ENCODE data around the gene SLC9A5. TPM values are rescaled to one million over a fixed set of nuclear protein-coding genes. Genes with fewer than 3 reads are reported as not detected.

SLC9A5 gene
- total RNA-seq, 1 donor from 2014 or later, result 17.2 TPM

DNA sequence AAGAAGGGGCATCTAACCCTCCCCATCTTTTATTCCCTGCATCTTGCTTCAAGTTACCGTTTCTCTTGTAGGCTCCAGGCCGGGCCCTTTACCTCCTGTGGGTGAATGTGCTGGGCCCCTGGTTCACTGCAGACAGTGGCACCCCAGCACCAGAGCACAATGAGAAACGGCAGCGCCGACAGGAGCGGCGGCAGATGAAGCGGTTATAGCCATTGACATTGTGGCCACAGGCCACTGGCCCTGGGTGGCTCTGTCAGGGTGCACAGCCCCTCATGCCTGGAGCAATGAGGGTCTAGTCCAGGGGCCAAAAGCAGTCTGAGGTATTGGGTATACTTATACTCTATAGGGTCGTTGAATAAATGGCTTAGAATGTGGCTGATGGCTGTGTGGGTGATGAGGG is 19.9 kb upstream of the SLC9A5 start:
- peaks cover 24% of the 10 kb centered on the region for H3K27me3 Mint-ChIP-seq (ENCODE audit: unreplicated experiment)
- no peak for DNase-seq (ENCODE audit: low spot score)
- H3K4me3 Mint-ChIP-seq (ENCODE audit: unreplicated experiment), result peak overlapping the region; percentile 59
- peaks cover 21% of the 10 kb centered on the region for H3K36me3 Mint-ChIP-seq (ENCODE audit: low read depth, unreplicated experiment)
- peaks cover 37% of the 10 kb centered on the region for H3K4me1 Mint-ChIP-seq (ENCODE audit: unreplicated experiment)
- TF ChIP-seq, protein P1, sequence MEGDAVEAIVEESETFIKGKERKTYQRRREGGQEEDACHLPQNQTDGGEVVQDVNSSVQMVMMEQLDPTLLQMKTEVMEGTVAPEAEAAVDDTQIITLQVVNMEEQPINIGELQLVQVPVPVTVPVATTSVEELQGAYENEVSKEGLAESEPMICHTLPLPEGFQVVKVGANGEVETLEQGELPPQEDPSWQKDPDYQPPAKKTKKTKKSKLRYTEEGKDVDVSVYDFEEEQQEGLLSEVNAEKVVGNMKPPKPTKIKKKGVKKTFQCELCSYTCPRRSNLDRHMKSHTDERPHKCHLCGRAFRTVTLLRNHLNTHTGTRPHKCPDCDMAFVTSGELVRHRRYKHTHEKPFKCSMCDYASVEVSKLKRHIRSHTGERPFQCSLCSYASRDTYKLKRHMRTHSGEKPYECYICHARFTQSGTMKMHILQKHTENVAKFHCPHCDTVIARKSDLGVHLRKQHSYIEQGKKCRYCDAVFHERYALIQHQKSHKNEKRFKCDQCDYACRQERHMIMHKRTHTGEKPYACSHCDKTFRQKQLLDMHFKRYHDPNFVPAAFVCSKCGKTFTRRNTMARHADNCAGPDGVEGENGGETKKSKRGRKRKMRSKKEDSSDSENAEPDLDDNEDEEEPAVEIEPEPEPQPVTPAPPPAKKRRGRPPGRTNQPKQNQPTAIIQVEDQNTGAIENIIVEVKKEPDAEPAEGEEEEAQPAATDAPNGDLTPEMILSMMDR (IDR thresholded peaks at IDR 0.05; ENCODE audit: unreplicated experiment), result no peak
- no peak overlapping the region for H3K27ac Mint-ChIP-seq (ENCODE audit: unreplicated experiment)
- H3K9me3 Mint-ChIP-seq (ENCODE audit: unreplicated experiment), result no peaks in the 10 kb centered on the region

DNA sequence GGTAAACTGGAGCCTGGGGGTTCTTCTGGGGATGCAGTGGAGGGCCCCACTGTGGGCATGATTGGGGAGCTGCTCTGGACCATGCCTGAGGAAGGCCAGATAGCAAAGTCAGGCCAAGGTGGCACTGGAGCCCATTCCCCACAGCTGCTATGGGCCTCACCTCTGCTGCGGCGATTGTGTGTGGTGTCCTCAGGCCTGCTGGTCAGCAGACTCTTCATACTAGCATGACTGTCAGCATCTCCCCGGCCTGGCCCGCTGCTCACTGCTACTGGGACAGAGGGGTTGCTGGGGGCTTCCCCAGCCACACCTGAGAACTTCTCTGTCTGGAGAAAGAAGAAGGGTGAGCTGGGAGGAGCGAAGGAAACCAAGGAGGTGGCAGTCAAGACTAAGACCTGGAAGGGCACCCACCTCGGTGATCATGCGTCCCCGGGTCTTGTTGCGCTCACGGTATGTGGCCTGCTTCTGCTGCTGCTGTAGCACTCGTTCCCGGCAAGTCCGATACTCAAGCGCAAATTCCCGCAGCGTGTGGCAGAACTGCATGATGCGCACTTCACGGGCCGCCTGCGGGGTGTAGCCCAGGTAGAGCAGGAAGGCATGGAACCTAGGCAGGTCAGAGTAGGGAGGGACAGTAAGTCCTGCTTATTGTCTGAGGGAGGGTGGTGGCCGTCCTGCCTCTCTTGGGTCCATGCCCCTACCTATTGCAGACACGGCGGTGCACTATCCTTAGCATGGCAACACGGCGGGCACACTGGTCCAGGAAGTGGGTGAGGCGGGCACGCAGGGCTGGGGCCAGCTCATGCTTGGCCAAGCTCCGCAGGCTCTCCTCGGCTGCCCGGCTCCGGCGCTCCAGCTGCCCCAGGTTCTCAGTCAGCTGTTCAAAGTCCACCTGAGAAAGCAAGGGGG is 18.6 kb upstream of the SLC9A5 start:
- H3K4me3 Mint-ChIP-seq (ENCODE audit: unreplicated experiment), result no peak overlapping the region
- H3K36me3 Mint-ChIP-seq (ENCODE audit: low read depth, unreplicated experiment), result peaks cover 30% of the 10 kb centered on the region
- H3K4me1 Mint-ChIP-seq (ENCODE audit: unreplicated experiment), result peaks cover 24% of the 10 kb centered on the region
- H3K27ac Mint-ChIP-seq (ENCODE audit: unreplicated experiment), result no peak overlapping the region
- DNase-seq (ENCODE audit: low spot score), result no peak
- TF ChIP-seq, protein P1 (IDR thresholded peaks at IDR 0.05; ENCODE audit: unreplicated experiment), result no peak
- H3K9me3 Mint-ChIP-seq (ENCODE audit: unreplicated experiment), result no peaks in the 10 kb centered on the region
- H3K27me3 Mint-ChIP-seq (ENCODE audit: unreplicated experiment), result peaks cover 25% of the 10 kb centered on the region

DNA sequence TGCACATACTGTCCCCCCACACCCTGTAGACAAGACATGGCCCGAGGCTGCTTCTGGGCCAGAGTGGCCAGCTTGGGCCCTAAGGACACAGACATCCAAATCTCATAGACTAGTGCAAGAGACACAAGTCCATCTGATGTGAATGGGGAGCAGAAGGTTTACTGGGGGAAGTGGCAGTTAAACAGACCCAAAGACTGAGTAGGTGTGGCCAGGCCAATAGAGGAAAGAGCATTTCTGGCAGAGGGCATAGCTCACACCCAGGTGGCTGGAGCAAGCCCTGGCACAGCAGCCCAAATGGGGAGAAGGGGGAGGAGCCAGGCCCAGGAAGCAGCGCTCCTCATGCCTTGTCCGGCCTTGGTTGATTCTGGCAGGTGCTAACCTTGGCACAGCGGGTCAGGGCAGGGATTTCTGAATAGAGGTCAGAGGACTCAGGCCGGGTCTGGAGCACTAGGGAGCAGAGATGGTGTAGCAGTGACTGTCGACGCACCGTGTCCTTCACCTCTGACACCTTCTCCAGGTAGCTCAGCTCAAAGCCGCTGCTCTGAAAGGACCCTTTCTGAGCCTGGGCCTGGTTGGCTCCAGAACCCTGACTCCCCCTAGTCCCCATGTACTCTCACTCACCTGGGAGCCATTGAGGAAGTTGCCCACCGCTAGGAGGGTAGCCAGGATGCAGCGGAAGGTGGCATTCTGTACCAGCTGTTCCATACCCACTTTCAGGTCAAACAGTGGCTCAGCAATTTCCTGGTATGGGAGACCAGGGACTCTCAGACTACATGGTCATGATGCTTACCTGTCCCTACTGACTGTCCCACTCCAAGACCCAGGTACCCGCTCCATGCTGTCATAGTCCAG is 17.7 kb upstream of the SLC9A5 start:
- Mint-ChIP-seq H3K27ac (ENCODE audit: unreplicated experiment) (peak overlapping the region; percentile 30), H3K9me3 (ENCODE audit: unreplicated experiment) (no peaks in the 10 kb centered on the region), H3K4me3 (ENCODE audit: unreplicated experiment) (no peak overlapping the region), H3K4me1 (ENCODE audit: unreplicated experiment) (peaks cover 17% of the 10 kb centered on the region), H3K36me3 (ENCODE audit: low read depth, unreplicated experiment) (peaks cover 29% of the 10 kb centered on the region), H3K27me3 (ENCODE audit: unreplicated experiment) (peaks cover 18% of the 10 kb centered on the region)
- DNase-seq (ENCODE audit: low spot score), result no peak
- TF ChIP-seq, protein P1 (IDR thresholded peaks at IDR 0.05; ENCODE audit: unreplicated experiment), result no peak

DNA sequence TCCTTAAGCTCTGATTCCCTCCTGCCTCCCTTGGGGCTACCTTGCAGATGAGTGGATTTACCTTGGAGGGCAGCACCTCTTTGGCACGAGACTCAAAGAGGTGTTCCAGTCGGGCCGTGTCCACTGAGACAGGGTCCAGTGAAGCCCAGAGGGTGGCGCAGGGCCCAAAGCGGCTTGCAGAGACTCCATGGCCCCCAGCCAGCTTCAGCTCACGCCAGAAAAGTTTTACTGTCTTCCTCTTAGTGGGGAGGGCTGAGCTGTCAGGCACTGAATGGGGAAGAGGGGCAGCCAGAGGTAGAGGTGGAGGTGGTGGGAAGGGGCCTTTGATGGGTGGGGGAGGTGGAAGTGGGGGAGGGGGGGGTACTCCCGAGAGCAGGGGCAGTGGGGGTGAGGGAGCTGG is 15.2 kb upstream of the SLC9A5 start:
- DNase-seq (ENCODE audit: low spot score), result no peak
- Mint-ChIP-seq H3K27me3 (ENCODE audit: unreplicated experiment) (peaks cover 18% of the 10 kb centered on the region), H3K4me1 (ENCODE audit: unreplicated experiment) (peaks cover 9% of the 10 kb centered on the region), H3K27ac (ENCODE audit: unreplicated experiment) (no peak overlapping the region), H3K4me3 (ENCODE audit: unreplicated experiment) (no peak overlapping the region), H3K9me3 (ENCODE audit: unreplicated experiment) (no peaks in the 10 kb centered on the region), H3K36me3 (ENCODE audit: low read depth, unreplicated experiment) (peaks cover 42% of the 10 kb centered on the region)
- TF ChIP-seq, protein P1 (IDR thresholded peaks at IDR 0.05; ENCODE audit: unreplicated experiment), result no peak
